ENCODE data around the gene SRSF7. TPM values are rescaled to one million over a fixed set of nuclear protein-coding genes. Genes with fewer than 3 reads are reported as not detected.
"Not testable (repeated sequence)": the region's sequence is repeated elsewhere in the genome, so short reads cannot be mapped to it uniquely, and the experiment has no call there.

Gene SRSF7
- polyA plus RNA-seq, 1 donor = 101 TPM

GRCh38 chr2:38754049-38754448, 2.9 kb upstream of the SRSF7 start:
- DNase-seq (ENCODE audit: low read depth) = no peak

DNA sequence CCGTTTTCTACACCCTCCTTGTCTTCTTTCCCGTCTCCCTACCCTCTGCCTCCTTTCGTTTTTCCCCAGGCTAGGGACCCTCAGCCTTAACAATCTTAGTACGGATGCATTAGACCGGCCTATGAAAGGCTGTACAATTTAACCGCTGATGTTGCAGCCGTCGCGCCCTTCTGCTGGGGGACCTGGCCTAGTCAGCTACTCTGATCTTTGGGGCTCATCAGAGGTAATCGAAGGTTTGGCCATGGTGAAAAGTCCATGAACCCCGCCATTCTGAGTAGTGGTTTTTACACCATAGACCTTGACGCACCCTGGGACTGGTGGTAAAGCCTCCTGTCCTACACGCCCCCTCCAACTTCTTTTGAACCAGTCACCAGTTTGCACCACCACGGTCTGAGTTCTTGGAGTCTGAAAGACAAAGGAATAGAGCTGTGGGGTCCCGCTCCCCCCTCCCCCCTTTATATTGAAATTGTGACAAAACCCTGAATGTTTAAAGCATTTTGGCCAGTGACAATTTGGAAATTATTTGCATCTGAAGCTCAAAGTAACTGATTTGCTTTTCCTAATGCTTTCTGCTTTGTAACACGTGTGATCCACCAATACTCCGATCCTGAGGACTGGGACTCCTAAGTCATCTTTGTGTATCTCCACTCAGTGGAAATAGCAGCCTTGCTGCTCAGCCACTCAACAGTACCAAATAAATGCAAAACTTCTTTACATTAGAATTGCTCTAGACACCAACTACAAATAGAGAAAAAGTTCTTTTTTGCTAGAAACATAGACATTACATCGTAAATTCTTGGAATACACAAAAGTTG, 642 bp upstream of the SRSF7 start:
- DNase-seq (ENCODE audit: low read depth) = peak; percentile 8

DNA sequence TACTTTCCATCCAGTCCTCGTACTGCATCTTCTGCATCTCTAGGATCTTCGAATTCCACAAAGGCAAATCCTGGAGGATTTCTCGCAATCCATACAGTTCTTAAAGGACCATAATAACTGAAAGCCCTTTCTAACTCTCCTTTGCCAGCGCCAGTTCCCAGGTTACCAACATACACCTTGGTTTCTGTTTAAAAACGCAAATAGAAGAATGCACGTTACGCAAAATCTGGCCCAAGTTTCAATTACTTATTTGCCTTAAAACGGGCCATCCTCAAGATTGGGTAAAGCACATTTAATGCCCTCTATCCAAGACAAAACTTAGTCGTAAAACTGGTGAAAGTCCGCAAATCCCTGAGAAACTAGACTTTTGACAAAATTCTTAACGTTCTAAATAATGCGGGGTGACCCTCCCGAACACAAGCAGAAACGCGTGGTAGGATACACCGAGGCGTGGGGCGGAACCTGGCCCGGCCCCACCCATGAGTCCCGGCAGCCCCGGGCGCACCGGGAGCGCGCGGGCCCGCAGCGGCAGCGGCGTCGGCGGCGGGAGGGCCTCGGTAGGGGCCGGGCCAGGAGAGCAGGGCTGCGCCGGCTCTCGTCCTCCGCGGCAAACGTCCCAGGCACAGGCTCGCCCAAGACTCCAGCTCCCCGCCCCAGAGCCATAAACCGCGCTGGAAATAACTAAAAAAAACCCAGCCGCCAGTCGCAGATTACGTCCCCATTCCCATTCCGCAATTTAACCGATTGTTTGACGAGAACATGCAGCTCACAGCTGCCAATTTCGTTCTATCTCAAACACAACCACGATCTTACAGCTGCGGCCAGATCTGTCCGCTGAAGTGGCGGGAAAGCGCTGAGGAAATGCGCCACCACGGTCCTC, 910 bp downstream of the SRSF7 start:
- peak; percentile 19 for DNase-seq (ENCODE audit: low read depth)

DNA sequence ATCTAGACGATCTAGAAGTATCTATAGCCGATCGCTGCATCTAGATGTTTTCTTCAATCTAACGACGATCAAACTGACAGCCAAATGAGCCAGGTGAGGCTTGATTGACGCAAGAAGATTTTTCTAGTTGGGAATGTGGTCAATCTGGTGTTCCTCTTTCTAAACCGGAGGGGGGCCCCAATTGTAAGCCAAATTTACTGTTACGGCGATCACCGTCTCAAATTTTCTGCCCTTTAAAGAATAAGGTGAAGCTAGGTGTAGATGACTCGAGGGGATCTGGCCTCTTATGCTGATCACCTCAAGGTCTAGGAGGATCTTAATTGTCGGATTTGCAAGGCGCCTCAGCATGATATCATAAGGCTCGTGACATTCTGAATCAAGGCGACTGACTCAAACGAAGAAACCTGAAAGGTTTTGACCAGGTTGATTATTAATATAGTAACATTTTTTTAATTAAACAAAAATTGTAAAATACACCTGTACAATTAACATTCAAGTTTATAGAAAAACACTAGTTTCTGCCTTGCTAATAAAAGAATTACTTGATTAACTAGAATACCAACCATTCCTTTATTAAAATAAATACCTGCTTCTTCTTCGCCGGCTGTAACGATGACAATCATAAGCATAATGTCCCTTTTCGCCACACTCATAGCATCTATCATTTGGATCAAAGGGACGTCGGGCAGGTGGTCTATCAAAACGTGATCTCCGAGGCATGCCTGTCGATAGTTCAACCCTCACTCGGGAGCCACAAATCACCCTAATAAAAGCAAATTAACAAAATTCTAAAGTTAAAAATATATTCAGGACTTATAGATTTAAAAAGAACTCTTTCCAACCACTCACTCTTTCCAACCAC, 2.0 kb downstream of the SRSF7 start:
- no peak for DNase-seq (ENCODE audit: low read depth)

GRCh38 chr2:38748391-38748790, 2.8 kb downstream of the SRSF7 start:
- DNase-seq (ENCODE audit: low read depth) = no peak

- DNase-seq (ENCODE audit: low read depth) = no peak
Measured at GRCh38 chr2:38747819-38748218, 3.3 kb downstream of the SRSF7 start.

GRCh38 chr2:38747007-38747424, 4.1 kb downstream of the SRSF7 start:
- no peak for DNase-seq (ENCODE audit: low read depth)

GRCh38 chr2:38745267-38745666, 5.9 kb downstream of the SRSF7 start:
- no peak for DNase-seq (ENCODE audit: low read depth)

DNA sequence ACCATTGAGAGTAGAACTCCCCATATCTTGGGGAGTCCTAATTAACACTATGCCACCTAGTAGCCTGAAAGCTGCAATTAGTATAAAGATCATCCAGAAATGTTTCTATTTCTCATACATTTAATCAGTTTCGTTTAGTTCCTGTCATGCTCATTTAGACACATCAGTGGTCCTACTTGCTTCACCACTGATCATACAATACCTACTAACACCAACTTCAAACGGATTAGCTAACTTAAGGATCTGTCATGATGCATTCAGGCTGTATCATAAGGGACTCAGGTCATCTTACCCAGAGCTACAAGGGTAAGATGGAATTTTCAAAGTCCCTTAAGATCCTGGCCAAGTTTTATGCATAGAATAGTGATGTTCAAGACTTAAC, 6.8 kb downstream of the SRSF7 start:
- DNase-seq (ENCODE audit: low read depth) = no peak

DNA sequence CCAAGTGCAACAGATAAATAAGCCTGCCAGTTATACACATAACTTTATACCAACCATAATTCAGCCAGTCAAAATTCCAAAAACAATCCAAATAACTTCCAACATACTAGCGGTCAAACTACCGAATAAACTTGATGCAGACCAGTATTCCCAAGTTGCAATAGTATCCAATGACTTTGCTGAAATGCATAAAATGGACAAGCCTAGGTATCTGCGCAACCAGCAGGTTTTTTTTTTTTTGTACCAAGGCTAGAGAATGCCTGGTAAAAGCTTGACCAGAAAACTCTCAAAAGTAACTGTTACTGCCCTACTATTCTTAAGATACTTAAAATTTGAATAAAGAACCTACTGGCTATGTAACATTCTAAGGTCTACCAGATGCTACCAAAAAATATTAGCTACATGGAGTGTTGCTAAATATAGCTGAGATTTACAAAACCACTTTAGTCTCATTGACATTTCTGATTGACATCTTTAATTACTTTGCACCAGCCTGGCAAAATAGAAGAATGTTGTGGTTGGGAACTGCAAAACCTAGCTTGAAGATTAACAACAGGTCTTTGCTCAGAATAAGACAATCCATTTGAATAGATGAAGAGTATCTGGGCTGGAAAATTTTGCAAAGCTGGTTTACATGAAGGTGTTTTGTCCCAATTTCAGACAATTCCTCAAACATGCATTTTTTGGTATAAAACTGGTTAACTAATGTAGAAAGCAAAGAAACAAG, 7.3 kb downstream of the SRSF7 start:
- DNase-seq (ENCODE audit: low read depth) = no peak

DNA sequence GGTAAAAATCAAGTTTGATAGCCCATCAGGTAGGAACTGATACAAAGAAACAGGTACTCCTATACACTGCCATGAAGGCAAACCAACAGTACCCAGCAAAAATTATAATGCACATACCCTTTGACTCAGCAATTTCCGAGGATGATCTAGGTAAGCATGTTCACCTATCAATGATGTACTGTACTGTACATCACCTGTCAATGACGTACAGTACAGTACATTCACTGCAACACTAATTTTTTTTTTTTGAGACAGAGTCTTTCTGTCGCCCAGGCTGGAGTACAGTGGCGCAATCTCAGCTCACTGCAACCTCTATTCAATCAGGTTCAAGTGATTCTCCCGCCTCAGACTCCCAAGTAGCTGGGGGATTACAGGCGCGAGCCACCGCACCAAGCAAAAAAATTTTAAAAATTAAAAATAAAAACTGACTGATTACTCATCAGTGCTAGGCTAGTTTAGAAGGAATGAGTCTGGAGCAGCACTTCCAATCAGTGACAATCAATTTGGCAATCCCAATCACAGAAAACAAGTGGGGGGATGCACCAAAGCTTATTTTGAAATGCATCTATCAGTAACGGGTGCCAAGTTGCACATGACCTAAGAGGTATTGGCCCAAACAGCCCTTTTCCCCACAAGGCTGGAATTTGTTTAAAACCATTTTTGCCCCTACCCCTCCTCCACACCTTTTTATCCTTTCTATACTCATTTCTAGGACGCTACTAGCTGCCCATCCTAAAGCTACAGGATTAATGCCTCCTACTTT, 8.2 kb downstream of the SRSF7 start:
- no peak for DNase-seq (ENCODE audit: low read depth)

- DNase-seq (ENCODE audit: low read depth) = no peak
Measured at GRCh38 chr2:38740851-38741731, 10.1 kb downstream of the SRSF7 start.

DNA sequence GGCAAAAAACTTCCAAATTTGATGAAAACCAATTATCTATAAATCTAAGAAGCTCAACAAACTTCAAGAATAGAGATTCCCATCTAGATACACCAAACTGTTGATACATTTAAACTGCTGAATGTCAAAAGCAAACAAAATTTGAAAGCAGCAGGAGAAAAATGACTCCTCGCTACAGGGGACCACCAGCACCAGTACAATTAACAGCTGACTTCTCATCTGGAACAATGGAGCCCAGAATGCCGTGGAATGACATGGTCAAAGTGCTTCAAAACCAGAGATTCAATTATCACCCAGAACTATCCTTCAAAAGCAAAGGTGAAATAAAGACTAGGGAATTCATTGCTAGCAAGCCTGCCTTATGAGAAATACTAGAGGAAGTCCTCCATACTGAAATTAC, 11.6 kb downstream of the SRSF7 start:
- no peak for DNase-seq (ENCODE audit: low read depth)

DNA sequence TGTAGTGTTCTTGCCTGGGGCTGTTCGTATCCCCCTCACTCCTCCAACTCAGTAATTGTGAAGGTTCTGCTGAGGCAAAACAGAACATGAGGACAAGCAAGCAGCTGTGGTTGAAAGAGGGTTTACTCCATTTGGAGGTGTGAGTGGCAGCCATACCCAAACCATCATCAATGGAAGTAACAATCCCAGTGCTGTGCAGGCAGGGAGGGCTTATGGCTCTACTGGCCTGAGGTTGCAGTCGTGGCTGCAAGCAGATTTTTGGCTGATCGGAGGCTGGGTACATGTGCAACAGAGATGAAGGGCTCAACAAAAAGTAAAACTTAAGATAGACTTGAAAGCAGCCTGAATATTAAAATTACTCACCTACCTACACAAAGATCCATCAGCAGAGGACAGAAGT, 13.2 kb downstream of the SRSF7 start:
- no peak for DNase-seq (ENCODE audit: low read depth)

- not testable (repeated sequence) for DNase-seq (ENCODE audit: low read depth)
Measured at GRCh38 chr2:38737000-38737698, 14.0 kb downstream of the SRSF7 start.

DNA sequence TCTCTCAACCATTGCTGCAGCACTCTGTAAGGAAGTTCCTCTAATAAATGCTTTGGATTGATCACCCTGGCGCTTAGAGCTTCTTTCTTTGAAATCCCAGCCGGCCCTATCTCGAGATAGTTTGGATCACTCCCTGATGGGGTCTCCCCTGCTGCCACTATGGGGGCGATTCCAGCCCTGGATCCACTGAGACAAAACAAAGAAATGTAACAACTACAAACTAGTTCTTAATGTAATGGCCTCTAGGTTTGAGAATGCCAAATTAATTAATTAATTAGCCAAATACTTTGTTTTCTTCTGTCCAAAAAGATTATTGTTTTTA, 15.2 kb downstream of the SRSF7 start:
- DNase-seq (ENCODE audit: low read depth) = no peak

- DNase-seq (ENCODE audit: low read depth) = no peak
Measured at GRCh38 chr2:38734299-38735058, 16.7 kb downstream of the SRSF7 start.

DNA sequence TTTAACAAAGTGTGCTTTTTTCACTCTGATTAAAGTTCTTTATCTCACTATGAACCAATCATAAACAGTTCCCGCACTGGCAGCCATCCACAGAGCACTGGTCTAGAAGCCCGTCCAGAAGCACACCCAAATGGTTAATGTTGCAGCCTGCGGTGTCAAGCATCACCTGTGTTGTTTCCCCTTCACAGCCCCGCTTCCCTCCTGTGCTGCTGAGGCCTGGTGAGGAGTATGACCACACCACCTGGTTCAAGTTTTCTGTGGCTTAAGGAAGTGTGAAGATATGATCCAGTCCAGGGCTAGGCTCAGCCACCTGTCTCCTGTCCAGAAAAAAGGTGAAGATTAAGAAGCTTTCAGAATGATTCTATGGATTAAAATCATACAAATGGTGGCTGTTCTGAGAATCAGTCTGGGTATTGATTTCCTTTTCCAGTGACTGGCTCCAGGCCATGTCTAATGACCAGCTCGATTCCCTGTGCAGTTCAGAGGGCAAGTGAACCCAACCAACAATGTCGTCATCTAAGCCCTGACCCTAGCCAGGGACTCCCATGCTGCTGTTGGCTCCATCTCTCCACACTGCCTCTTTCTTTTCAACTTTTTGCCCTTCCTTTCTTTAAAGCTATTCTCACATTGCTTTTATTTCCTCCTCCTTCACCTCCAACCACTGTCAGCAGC, 17.7 kb downstream of the SRSF7 start:
- no peak for DNase-seq (ENCODE audit: low read depth)

Measured in forelimb muscle (tissue), 1 donor.